Mucosa of stomach (tissue), 1 donor: ENCODE data around the gene SMAD6.

ENCODE experiments used
- H3K27me3 ChIP-seq: one replicate; pipeline ENCODE4 v1.7.0; 2013; ENCODE audit warnings: mild to moderate bottlenecking, low read length; ENCODE audit not compliant: control insufficient read depth, insufficient read depth
- H3K36me3 ChIP-seq: one replicate; pipeline ENCODE4 v1.7.0; 2013; ENCODE audit warnings: low read length; ENCODE audit not compliant: control insufficient read depth, insufficient read depth
- H3K4me1 ChIP-seq: one replicate; pipeline ENCODE4 v1.7.0; 2013; ENCODE audit warnings: mild to moderate bottlenecking, low read length; ENCODE audit not compliant: control insufficient read depth, insufficient read depth
- H3K4me3 ChIP-seq: one replicate; pipeline ENCODE4 v1.7.0; 2013; ENCODE audit warnings: low read length
- H3K9ac ChIP-seq: one replicate; pipeline ENCODE4 v1.7.0; 2013; ENCODE audit warnings: mild to moderate bottlenecking, low read length, moderate library complexity
- H3K9me3 ChIP-seq: one replicate; pipeline ENCODE4 v1.7.0; 2013; ENCODE audit warnings: mild to moderate bottlenecking, low read length, moderate library complexity; ENCODE audit not compliant: control insufficient read depth
- donor health status: Pancreatic carcinoma.

The SMAD6 gene

DNA sequence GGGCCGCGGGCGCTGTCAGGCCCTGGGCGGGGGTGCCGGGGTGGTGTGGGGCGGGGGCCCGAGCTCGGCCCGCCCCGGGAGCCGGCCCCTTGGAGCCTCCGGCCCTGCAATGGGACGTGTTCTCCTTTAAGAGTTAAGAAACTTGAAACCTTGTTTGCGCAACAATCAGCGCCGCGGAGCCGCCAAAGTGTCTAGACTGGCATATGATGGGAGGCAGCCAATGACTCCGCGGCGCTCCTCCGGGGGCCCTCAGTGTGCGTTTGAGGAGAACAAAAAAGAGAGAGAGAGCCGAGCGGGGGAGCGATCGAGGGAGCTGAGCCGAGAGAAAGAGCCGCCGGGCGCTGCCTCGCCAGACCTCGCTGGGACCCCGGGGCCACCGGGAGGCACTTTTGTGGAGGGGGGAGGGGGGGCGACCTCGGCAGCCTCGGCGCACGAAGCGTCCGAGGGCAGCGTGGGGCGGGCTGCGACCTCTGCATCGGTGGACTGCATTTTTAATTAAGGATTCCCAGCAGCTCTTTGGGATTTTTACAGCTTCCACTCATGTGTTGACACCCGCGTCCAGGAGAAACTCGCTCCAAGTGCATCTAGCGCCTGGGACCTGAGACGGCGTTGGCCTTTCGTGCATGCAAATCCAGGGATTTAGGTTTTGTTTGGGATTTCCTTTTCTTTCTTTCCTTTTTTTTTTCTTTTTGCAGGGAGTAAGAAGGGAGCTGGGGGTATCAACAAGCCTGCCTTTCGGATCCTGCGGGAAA lies at the start of gene SMAD6:
SMAD6 (plus strand) TSS at position 202 of the 752 bp plus-strand sequence. CDS start 1,023 bp downstream, outside the sequence.
- no peaks in the 10 kb centered on the region for H3K36me3 ChIP-seq
- H3K4me1 ChIP-seq, result peaks cover 34% of the 10 kb centered on the region
- no peaks in the 10 kb centered on the region for H3K27me3 ChIP-seq
- peak within 1 kb of the TSS; percentile 71 for H3K4me3 ChIP-seq
- no peaks in the 10 kb centered on the region for H3K9me3 ChIP-seq
- peak within 1 kb of the TSS; percentile 65 for H3K9ac ChIP-seq

DNA sequence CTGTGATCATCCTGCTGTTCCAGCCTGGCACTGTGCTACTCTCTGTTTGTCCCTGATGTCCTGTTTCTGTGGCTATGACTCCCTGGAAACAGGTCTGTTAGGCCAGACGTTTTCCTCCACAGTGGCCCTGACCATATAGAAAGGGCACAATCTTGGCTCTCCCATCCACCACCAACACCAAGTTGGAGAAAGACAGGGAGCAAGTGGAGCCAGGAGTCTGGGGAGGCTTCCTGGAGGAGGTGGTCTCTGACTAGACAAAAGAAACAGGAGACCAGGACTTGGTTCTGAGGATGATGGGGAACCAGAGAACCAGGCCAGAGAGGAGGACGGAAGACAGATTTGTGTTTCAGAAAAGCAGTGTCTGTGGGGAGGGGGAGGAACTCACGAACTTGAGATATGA lies 49.2 kb upstream of the SMAD6 start:
- Histone ChIP-seq H3K9ac (no peak overlapping the region), H3K9me3 (no peaks in the 10 kb centered on the region), H3K27me3 (no peaks in the 10 kb centered on the region), H3K4me1 (peaks cover 15% of the 10 kb centered on the region), H3K36me3 (no peaks in the 10 kb centered on the region), H3K4me3 (no peak overlapping the region)

DNA sequence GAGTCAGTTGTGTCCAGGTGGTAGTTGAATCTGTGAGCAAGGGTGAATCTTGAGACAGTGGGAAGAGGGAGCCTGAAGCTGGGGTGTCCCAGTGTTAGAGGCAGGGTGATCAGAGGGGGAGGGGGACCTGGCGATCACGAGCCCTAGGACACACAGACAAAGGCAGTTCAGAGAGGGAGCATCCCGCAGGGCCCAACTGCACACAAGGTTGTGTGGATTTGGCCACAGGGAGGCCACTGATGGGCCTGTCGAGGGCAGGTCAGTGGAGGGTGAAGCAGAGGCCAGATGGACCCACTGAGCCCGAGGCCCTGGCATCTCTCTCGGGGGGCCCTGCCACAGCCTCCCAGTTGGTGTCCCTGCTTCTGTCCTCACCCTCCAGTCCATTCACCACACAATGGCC lies 48.6 kb upstream of the SMAD6 start:
- H3K27me3 ChIP-seq, result no peaks in the 10 kb centered on the region
- no peaks in the 10 kb centered on the region for H3K36me3 ChIP-seq
- H3K9ac ChIP-seq, result no peak overlapping the region
- no peaks in the 10 kb centered on the region for H3K9me3 ChIP-seq
- peaks cover 15% of the 10 kb centered on the region for H3K4me1 ChIP-seq
- H3K4me3 ChIP-seq, result no peak overlapping the region

DNA sequence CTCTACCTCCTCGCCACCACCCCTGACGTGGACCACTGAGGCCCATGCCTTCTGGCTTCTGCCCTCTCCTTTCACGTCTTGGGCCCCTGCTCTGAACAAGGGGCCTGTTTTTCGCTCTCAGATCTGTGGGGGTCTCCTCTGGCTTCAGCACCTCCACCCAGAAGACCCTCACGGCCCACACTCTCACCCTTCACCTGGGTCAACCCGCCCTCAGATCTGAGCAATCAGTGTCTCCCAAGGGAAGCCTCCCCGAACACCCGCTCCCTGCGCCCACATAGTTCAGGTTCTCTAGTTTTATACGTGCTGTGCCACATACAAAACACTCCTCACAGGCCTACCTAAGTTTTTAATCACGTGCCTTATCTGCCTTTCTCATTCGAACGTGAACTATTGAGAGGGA lies 48.2 kb upstream of the SMAD6 start:
- Histone ChIP-seq H3K9ac (no peak overlapping the region), H3K4me3 (no peak overlapping the region), H3K27me3 (no peaks in the 10 kb centered on the region), H3K9me3 (no peaks in the 10 kb centered on the region), H3K36me3 (no peaks in the 10 kb centered on the region), H3K4me1 (peaks cover 15% of the 10 kb centered on the region)

DNA sequence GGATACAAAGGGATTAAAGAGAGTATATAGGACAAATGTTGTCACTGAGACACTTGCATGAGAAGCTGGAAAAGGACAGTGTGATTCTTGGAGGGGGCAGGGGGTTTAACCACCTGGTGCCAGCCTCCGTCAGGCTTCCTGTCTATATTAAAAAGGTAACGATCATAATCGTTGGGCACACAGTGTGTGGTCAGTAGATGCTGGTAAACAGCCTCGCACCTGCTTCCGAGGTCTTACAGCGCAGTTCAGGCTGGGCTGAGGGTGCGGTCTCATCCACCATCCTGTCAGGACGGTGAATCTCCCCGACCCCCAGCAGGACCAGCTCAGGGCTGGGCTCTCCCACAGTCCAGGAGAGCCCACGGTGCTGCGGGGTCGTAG lies 47.7 kb upstream of the SMAD6 start:
- Histone ChIP-seq H3K9ac (peak overlapping the region; percentile 47), H3K4me3 (no peak overlapping the region), H3K27me3 (no peaks in the 10 kb centered on the region), H3K9me3 (no peaks in the 10 kb centered on the region), H3K36me3 (no peaks in the 10 kb centered on the region), H3K4me1 (peaks cover 15% of the 10 kb centered on the region)

DNA sequence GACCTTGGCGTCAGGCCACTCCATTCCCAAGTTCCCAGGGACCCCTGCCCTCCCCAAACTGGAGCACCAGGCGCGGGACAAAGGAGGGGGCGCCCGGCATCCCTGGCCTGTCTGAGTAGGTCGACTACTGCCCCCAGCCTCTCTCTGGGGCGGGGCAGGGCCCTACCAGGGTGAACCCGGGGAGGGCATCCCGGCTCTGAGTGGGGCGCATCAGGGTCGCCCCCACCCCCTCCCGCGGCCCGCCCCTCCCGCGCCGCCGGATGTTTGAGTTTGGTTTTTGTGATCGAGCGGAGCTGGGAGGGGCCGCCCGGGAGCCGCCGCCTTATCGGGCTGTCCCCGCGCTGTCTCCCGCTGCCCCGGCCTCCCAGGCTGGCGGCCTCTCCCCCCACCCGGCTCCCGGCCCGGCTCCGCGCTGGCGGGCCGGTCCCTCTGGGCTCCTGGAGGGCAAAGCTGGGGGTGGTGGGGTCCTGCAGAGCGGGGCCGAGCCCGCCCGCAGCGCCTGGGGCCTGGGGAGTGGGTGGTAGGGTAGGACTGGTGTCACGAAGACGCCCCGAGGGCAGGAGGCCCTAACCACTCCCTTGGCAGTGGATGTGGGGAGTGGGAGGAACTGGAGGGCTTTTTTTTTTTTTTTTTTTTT lies 47.2 kb upstream of the SMAD6 start:
- no peaks in the 10 kb centered on the region for H3K36me3 ChIP-seq
- H3K4me3 ChIP-seq, result no peak overlapping the region
- no peaks in the 10 kb centered on the region for H3K27me3 ChIP-seq
- peak overlapping the region; percentile 47 for H3K9ac ChIP-seq
- peaks cover 15% of the 10 kb centered on the region for H3K4me1 ChIP-seq
- H3K9me3 ChIP-seq, result no peaks in the 10 kb centered on the region

DNA sequence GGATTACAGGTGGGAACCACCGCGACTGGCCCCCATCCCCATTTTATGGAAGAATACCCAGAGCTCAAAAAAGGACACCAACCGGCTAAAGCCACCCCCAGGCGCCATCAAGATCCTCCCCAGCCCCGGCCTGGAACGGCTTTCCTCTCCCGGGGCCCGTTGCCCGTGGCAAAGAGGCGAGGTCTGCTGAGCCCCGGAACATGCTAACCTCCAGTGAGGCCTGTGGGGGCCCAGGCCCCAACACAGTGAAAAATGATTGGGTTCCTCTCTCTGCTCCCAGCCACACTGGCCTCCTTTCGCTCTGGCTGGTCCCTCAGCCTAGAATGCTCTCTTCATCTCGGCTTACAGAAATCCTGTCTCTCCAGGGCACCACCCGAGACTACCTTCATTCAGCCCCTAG lies 46.5 kb upstream of the SMAD6 start:
- Histone ChIP-seq H3K4me3 (no peak overlapping the region), H3K4me1 (peaks cover 15% of the 10 kb centered on the region)

DNA sequence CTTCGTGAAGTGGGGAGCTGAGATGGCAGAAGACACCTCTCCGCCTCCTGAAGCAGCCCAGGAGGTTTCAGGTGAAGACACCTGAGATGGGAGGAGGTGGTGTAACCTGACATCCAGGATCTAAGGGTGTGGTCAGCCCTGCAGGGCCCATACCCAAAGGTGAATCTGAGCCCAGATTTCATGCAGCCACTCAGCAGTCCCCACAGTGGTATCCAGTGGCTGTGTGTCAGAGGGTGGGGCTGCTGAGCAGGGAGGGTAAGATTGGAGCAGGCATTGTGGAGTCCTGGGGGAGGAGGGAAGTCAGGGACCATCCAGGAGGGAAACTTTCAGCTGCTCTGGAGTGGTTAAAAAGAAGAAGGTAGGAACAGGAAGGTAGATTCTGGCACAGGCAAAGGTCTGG lies 46.0 kb upstream of the SMAD6 start:
- Histone ChIP-seq H3K9me3 (no peaks in the 10 kb centered on the region), H3K27me3 (no peaks in the 10 kb centered on the region), H3K9ac (no peak overlapping the region), H3K4me1 (peaks cover 15% of the 10 kb centered on the region), H3K4me3 (no peak overlapping the region), H3K36me3 (no peaks in the 10 kb centered on the region)

More for the DNA sequence above, 46.5 kb upstream of the SMAD6 start:
- no peaks in the 10 kb centered on the region for H3K36me3 ChIP-seq
- H3K27me3 ChIP-seq, result no peaks in the 10 kb centered on the region
- H3K9me3 ChIP-seq, result no peaks in the 10 kb centered on the region
- no peak overlapping the region for H3K9ac ChIP-seq

DNA sequence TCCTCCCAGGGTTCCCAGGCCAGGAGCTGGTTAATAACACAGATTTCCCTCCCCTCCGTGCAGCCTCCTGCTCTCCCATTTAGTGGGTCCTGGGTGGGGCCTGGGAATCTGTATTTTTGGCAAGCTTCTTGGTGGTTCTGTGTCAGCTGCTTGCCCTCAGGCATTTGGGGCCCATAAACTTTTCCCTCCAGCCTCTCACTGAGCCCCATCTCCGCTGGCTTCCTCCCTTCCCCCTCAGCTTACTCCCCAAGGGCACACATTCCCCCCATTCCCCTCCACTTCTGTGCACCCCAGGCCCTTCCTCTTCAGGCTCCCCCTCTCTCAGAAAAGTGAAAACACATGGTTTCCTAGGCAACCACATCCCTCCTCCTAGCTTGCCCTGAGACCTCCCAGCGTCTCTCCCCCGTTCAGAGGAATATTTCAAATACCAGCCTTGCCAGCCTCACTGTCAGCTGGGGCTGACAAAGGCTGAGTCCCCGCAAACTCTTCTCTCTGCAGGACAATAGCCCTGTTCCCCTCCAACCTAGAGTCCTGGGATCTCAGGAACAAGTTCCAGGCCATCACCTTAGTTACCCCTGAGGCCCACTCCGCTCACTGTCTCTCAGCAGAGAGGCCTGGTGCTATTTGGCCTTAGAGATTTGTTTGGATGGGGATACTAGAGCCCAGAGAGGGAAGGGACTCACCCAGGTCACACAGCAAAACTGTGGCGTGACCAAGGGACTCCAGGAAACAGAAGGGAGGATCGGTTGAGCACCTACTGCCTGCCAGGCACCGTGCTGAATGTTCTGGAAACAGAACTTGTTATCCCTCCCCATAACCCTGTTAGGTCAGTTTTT lies 44.6 kb upstream of the SMAD6 start:
- Histone ChIP-seq H3K27me3 (no peaks in the 10 kb centered on the region), H3K4me1 (peaks cover 10% of the 10 kb centered on the region), H3K4me3 (no peak overlapping the region), H3K36me3 (no peaks in the 10 kb centered on the region), H3K9me3 (no peaks in the 10 kb centered on the region), H3K9ac (no peak overlapping the region)

DNA sequence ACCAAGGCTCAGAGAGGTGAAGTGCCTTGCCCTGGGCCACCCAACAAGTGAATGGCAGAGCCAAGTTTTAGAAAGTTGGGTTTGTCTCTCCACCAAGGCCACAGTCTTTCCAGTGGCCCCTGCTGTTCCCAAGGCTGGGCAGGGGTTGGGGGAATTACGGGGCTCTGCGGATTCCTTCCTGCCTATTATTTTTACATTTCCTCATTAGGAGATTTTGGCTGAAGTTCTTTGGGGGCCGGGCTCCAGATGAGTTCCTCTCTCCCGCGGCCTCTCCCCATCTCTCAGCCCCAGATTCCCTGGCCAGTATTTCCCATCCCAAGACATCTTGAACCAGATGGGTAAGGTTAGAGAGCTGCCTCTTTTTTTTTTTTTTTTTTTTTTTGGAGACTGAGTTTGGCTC lies 44.0 kb upstream of the SMAD6 start:
- Histone ChIP-seq H3K9ac (no peak overlapping the region), H3K4me3 (no peak overlapping the region), H3K4me1 (peaks cover 10% of the 10 kb centered on the region)

DNA sequence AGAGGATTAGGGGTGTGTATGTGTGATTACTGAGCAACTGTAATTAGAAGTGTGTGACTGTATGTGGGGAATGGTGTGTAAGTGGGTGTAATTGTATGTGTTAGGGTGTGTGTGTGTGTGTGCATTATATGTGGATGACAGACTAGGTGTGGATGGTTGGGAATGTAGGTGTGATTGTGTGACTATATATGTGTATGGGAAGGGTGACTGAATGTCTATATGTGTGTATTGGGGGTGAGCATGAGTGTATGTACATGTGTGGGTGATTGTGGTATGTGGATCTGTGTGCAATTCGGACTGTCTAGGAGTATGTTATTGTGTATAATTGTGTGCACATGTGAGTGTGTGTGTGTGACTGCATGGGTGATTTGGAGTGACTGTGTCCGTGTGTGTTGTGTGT lies 43.2 kb upstream of the SMAD6 start:
- H3K27me3 ChIP-seq, result no peaks in the 10 kb centered on the region
- H3K4me1 ChIP-seq, result peaks cover 10% of the 10 kb centered on the region
- H3K9ac ChIP-seq, result no peak overlapping the region
- no peaks in the 10 kb centered on the region for H3K36me3 ChIP-seq
- no peaks in the 10 kb centered on the region for H3K9me3 ChIP-seq
- H3K4me3 ChIP-seq, result no peak overlapping the region

More for the DNA sequence above, 44.0 kb upstream of the SMAD6 start:
- Histone ChIP-seq H3K36me3 (no peaks in the 10 kb centered on the region), H3K9me3 (no peaks in the 10 kb centered on the region), H3K27me3 (no peaks in the 10 kb centered on the region)

DNA sequence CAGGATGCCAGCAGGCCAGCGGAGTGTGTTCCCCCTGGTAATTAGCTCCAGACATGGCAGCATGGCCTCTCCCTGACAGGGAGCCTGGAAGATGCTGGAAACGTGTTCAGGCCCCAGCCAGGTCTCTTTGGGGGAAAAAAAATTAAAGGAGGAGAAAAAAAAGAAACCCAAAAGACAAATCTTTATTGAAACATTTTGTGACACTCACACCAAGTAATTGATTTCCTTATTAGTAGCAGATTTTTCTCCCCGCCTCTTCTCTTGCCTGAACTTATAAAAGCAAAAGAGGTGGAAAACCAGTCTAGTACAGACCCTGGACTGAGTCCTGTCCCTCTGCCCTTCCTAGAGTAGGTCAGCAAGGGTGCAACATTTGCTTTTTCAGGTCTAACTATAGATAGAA lies 42.7 kb upstream of the SMAD6 start:
- H3K27me3 ChIP-seq, result no peaks in the 10 kb centered on the region
- no peak overlapping the region for H3K4me3 ChIP-seq
- H3K9ac ChIP-seq, result no peak overlapping the region
- no peaks in the 10 kb centered on the region for H3K36me3 ChIP-seq
- no peaks in the 10 kb centered on the region for H3K9me3 ChIP-seq
- H3K4me1 ChIP-seq, result peaks cover 8% of the 10 kb centered on the region
